Measurements from ENCODE around the gene DDX51.
"Not testable (repeated sequence)": the region's sequence is repeated elsewhere in the genome, so short reads cannot be mapped to it uniquely, and the experiment has no call there.

DDX51 gene

GRCh38 chr12:132111654-132112304 is 32.3 kb downstream of the DDX51 start:
- no peak for DNase-seq

- DNase-seq = no peak
Observed at GRCh38 chr12:132110677-132111076, 33.4 kb downstream of the DDX51 start.

GRCh38 chr12:132109741-132110140 is 34.4 kb downstream of the DDX51 start:
- no peak for DNase-seq

GRCh38 chr12:132108211-132108832 is 35.8 kb downstream of the DDX51 start:
- no peak for DNase-seq

GRCh38 chr12:132106921-132107320 is 37.2 kb downstream of the DDX51 start:
- no peak for DNase-seq

- DNase-seq = no peak
Observed at GRCh38 chr12:132105467-132105866, 38.7 kb downstream of the DDX51 start.

- DNase-seq = no peak
Observed at GRCh38 chr12:132103542-132104308, 40.4 kb downstream of the DDX51 start.

- not testable (repeated sequence) for DNase-seq
Observed at GRCh38 chr12:132103072-132103471, 41.0 kb downstream of the DDX51 start.

GRCh38 chr12:132102297-132102696 is 41.8 kb downstream of the DDX51 start:
- DNase-seq = no peak

GRCh38 chr12:132100306-132101065 is 43.6 kb downstream of the DDX51 start:
- no peak for DNase-seq

GRCh38 chr12:132099739-132100138 is 44.4 kb downstream of the DDX51 start:
- DNase-seq = no peak

GRCh38 chr12:132095520-132096409 is 48.4 kb downstream of the DDX51 start:
- no peak for DNase-seq

- no peak for DNase-seq
Observed at GRCh38 chr12:132094269-132094891, 49.7 kb downstream of the DDX51 start.

GRCh38 chr12:132089407-132089910 is 54.7 kb downstream of the DDX51 start:
- no peak for DNase-seq

All from stimulated activated CD4-positive, alpha-beta T cell treated with anti-CD3 and anti-CD28 coated beads, Interleukin-1b, Interleukin-23, amount 100 ng/mL, for 48 hours (primary cell).